Astrocyte (in vitro differentiated cells and primary cell): ENCODE data around the gene TICRR.

Experiments
- CTCF ChIP-seq: IDR thresholded peaks from 2 replicates; pipeline ENCODE4 v1.5.1; 2011; ENCODE audit warnings: low read depth, mild to moderate bottlenecking, inconsistent platforms, low read length, moderate library complexity; ENCODE audit not compliant: insufficient read depth
- EZH2 ChIP-seq: IDR thresholded peaks from 2 replicates; pipeline ENCODE4 v1.6.1; 2012; ENCODE audit warnings: mild to moderate bottlenecking, low read length, inconsistent platforms; ENCODE audit not compliant: insufficient read depth

- TF ChIP-seq CTCF (no peak), EZH2 (no peak)
Observed at GRCh38 chr15:89526181-89526580, 49.1 kb upstream of the TICRR start.
